Heart left ventricle (tissue), 16 donors: ENCODE data around the gene CHAD. TPM values are rescaled to one million over a fixed set of nuclear protein-coding genes. Genes with fewer than 3 reads are reported as not detected.

ENCODE experiments used
- ATAC-seq, 4 donors: fragments of 200-7000 bp; cut with Tn5 transposase; one replicate each; pipeline ENCODE4 v1.9.1; 2020 to 2022; ENCODE audit warnings: moderate library complexity in 4 of 4, mild to moderate bottlenecking in 3 of 4, moderate number of reproducible peaks in 1 of 4
- DNase-seq, 5 donors: peaks; one replicate each; pipeline ENCODE4 v3.0.0-alpha.2; 2020
- H3K27ac ChIP-seq, 12 donors: fragments of 200-600 bp; sonication (generic) in 4 of 12; one replicate each; pipeline versions ENCODE4 v1.5.0 to v1.8.0; 2016 to 2022; ENCODE audit warnings: mild to moderate bottlenecking in 2 of 12
- H3K27me3 ChIP-seq, 9 donors: fragments of 200-600 bp; sonication (generic) in 2 of 9; one replicate each; pipeline versions ENCODE4 v1.5.1 to v1.8.0; 2016 to 2022; ENCODE audit warnings: mild to moderate bottlenecking in 3 of 9
- H3K36me3 ChIP-seq, 9 donors: fragments of 200-600 bp; sonication (generic) in 2 of 9; one replicate each; pipeline versions ENCODE4 v1.5.0 to v1.8.0; 2018 to 2022; ENCODE audit warnings: mild to moderate bottlenecking in 2 of 9
- H3K4me1 ChIP-seq, 12 donors: fragments of 200-600 bp; sonication (generic) in 4 of 12; one replicate each; pipeline versions ENCODE4 v1.5.0 to v1.8.0; 2016 to 2022; ENCODE audit warnings: mild to moderate bottlenecking in 3 of 12
- H3K4me3 ChIP-seq, 12 donors: fragments of 200-600 bp; sonication (generic) in 4 of 12; one replicate each; pipeline versions ENCODE4 v1.5.0 to v1.8.0; 2017 to 2022; ENCODE audit warnings: mild to moderate bottlenecking in 9 of 12, moderate library complexity in 4 of 12
- H3K9me3 ChIP-seq, 12 donors: fragments of 200-600 bp; sonication (generic) in 4 of 12; one replicate each; pipeline versions ENCODE4 v1.5.0 to v1.8.0; 2016 to 2022; ENCODE audit warnings: mild to moderate bottlenecking in 1 of 12
- CTCF ChIP-seq, 12 donors: fragments of 200-600 bp; sonication (generic) in 4 of 12; IDR thresholded peaks; one replicate each; pipeline versions ENCODE4 v1.5.0 to v1.8.0; 2018 to 2022; ENCODE audit warnings: antibody characterized with exemption in 12 of 12, mild to moderate bottlenecking in 5 of 12
- POLR2A ChIP-seq, 2 donors: fragments of 450-650 bp; IDR thresholded peaks; one replicate each; pipeline ENCODE4 v1.6.1; 2017; ENCODE audit warnings: antibody characterized with exemption in 2 of 2, mild to moderate bottlenecking in 2 of 2, moderate library complexity in 2 of 2
- WGBS, 4 donors: extraction: QIAGEN DNeasy Blood & Tissue Kit in 2 of 4; methylation state at CpG; one replicate each; pipeline versions ENCODE4 v1.1.5 to v1.1.7; 2013 to 2018; 5-methylcytosine and 5-hydroxymethylcytosine counted together
- intact Hi-C, 10 donors: fragments of 100-400 bp; cut with DNase I; formaldehyde crosslinking; loops; one replicate each; pipeline versions ENCODE4 v1.11.1 to v1.14.2; 2022
- polyA plus RNA-seq, 2 donors: library from polyadenylated mRNA; stranded (reverse); fragments of 200-250 nt; gene quantifications; one replicate each; pipeline ENCODE4 v1.2.3, GENCODE V29; 2013
- total RNA-seq, 9 donors: library from RNA; depleted of rRNA in 2 of 9; stranded (reverse); fragments of >200 nt in 2 of 9; fragmentation: NEBNext Ultra II Directional in 3 of 9; extraction: Animal tissue kit (Norgen Biotek cat#: 25700) in 3 of 9; gene quantifications; one replicate each; pipeline versions ENCODE4 v1.1.0 to v1.2.4, GENCODE V29; 2016 to 2023
- donor health status: ischemic (EF 13 %, LVEDD 7.1; RV severe dilation, severe dysfunction).
- donor health status: healthy with polysubstance abuse.
- donor health status: DM: no; HTN: yes; CAD: no.
- donor health status: DM: no; HTN: no; CAD: no.
- donor health status: ischemic (EF 25% LVEDD 6.9; RV normal size, moderate dysfunction).
- donor health status: ischemic (EF 25% LVEDD 5.7; RV mildly dilated, moderate dysfunction).
- donor health status: healthy.
- donor health status: DM: yes; HTN: yes; CAD: no.
- donor health status: ischemic (EF 35%, LVEDD 5.7; RV mildly dilated, moderate dysfunction).
- donor health status: nonischemic (EF 11% LVEDD 7.7; RV severe dilation, severe dysfunction).
- donor health status: DM: yes; HTN: yes; CAD: no.
- donor health status: PGD.
- donor health status: ischemic (EF 29% LVEDD 5.4; RV normal size, mild dysfunction).
- donor health status: nonischemic (EF 23%, LVEDD 6.1; RV moderate dilation, normal function).

The CHAD gene
- total and polyA plus RNA-seq, 11 donors: 0.15 to 0.27 (median 0.15) TPM; not detected in 8

- peak overlapping the region in 11 of 12 donors; percentile 61 to 90 (median 80) for H3K27ac ChIP-seq
- WGBS, 4 donors: 0 to 13% (median 8%) methylated on average over 6 to 7 of the region's 7 CpGs
- H3K9me3 ChIP-seq: no peaks in the 10 kb centered on the region
- ATAC-seq (peak; percentile 69 to 84 (median 72)), DNase-seq (peak; percentile 91 to 97 (median 95))
- H3K36me3 ChIP-seq: peaks cover 0 to 65% (median 52%) of the 10 kb centered on the region in 9 donors
- H3K27me3 ChIP-seq: no peaks in the 10 kb centered on the region
- H3K4me3 ChIP-seq: no peak overlapping the region
- H3K4me1 ChIP-seq: peaks cover 0 to 51% (median 32%) of the 10 kb centered on the region in 12 donors
- TF ChIP-seq POLR2A (IDR thresholded peaks at IDR 0.05) (no peak), CTCF (IDR thresholded peaks at IDR 0.05) (peak; percentile 73 to 93 (median 84))
- intact Hi-C loops: loop anchor here in 8 of 10 donors (1.0 to 10.0 kb wide), 15 partner anchors 51 to 360 kb away; partner anchors contain the start of gene SPATA20 (in 2 of the 8)
These were observed 13.8 kb upstream of the CHAD start for GRCh38 chr17:50482516-50482915.

GRCh38 chr17:50482110-50482509 is 13.4 kb upstream of the CHAD start:
- peak in 1 of 4 donors; percentile 1 for ATAC-seq
- 70 to 89% (median 85%) methylated on average over 15 to 23 of the region's 23 CpGs for WGBS, 4 donors
- Histone ChIP-seq H3K27ac (peak overlapping the region in 9 of 12 donors; percentile 9 to 90 (median 80)), H3K27me3 (no peaks in the 10 kb centered on the region), H3K4me1 (peaks cover 0 to 51% (median 32%) of the 10 kb centered on the region in 12 donors), H3K4me3 (no peak overlapping the region), H3K36me3 (peaks cover 0 to 61% (median 48%) of the 10 kb centered on the region in 9 donors), H3K9me3 (no peaks in the 10 kb centered on the region)
- intact Hi-C loops: loop anchor here in 8 of 10 donors (1.0 to 10.0 kb wide), 15 partner anchors 51 to 360 kb away; partner anchors contain the start of gene SPATA20 (in 2 of the 8)
- DNase-seq: peak in 1 of 5 donors; percentile 53
- TF ChIP-seq POLR2A (IDR thresholded peaks at IDR 0.05): no peak
- TF ChIP-seq CTCF (IDR thresholded peaks at IDR 0.05): no peak

- Histone ChIP-seq H3K27ac (peak overlapping the region in 9 of 12 donors; percentile 7 to 90 (median 80)), H3K36me3 (peaks cover 0 to 57% (median 43%) of the 10 kb centered on the region in 9 donors)
- intact Hi-C loops: loop anchor here in 8 of 10 donors (1.0 to 10.0 kb wide), 15 partner anchors 52 to 361 kb away; partner anchors contain the start of gene SPATA20 (in 2 of the 8)
These were observed 13.0 kb upstream of the CHAD start for GRCh38 chr17:50481648-50482047.

More at GRCh38 chr17:50481648-50482047, 13.0 kb upstream of the CHAD start:
- DNase-seq (no peak), ATAC-seq (no peak)
- Histone ChIP-seq H3K9me3 (no peaks in the 10 kb centered on the region), H3K4me3 (no peak overlapping the region), H3K4me1 (peaks cover 0 to 51% (median 32%) of the 10 kb centered on the region in 12 donors), H3K27me3 (no peaks in the 10 kb centered on the region)
- no peak for TF ChIP-seq POLR2A (IDR thresholded peaks at IDR 0.05)
- TF ChIP-seq CTCF (IDR thresholded peaks at IDR 0.05): no peak
- WGBS, 4 donors: 56 to 76% (median 68%) methylated on average over 4 of the region's 4 CpGs
